SHP77 (cell line): ENCODE data around the gene ADAT1.
A peak's percentile ranks its signal among the peaks of the same experiment; 100 is the strongest.

Source experiments
- DNase-seq, 2 experiments: peaks; one replicate each; lab custom pipeline; 2025; lab: John Stamatoyannopoulos, UW

ADAT1 gene

DNA sequence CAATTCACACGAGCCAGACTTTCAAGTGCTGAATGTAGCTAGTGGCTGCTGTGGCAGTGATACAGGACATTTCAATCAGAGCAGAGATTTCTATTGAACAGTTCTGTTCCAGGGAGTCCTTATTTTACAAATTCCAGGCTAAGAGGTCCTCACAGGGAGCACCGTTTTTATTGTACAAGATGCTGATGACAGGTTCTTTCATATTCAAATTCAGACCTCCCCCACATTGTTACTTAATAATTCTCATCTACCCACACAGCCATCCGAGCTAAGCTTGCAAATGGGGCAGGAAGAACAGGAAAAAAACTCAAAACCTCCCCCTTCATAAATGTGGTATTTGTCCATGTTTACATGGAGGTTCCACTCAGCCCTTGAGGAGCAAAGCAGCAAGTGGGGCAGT lies 47.1 kb downstream of the ADAT1 start:
- no peak for DNase-seq

DNA sequence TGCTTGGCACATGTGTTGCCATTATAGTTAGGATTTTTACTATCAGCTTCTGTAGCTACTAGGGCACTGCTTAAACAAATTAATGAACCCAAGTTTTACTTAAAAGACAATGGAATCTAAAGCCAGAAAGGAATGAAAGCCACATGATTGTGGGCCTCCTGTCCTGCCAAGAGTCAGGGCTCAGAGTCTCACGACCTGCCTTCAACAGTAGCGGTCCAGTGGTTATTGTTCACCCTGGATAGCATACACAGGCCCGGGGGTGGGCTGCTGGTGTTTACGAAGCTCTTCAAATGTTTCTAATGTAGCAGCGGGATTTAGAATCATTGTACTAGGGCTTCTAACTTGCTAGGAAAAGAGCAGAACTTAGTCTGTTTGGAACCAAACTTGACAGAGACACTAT lies 49.1 kb downstream of the ADAT1 start:
- no peak for DNase-seq

DNA sequence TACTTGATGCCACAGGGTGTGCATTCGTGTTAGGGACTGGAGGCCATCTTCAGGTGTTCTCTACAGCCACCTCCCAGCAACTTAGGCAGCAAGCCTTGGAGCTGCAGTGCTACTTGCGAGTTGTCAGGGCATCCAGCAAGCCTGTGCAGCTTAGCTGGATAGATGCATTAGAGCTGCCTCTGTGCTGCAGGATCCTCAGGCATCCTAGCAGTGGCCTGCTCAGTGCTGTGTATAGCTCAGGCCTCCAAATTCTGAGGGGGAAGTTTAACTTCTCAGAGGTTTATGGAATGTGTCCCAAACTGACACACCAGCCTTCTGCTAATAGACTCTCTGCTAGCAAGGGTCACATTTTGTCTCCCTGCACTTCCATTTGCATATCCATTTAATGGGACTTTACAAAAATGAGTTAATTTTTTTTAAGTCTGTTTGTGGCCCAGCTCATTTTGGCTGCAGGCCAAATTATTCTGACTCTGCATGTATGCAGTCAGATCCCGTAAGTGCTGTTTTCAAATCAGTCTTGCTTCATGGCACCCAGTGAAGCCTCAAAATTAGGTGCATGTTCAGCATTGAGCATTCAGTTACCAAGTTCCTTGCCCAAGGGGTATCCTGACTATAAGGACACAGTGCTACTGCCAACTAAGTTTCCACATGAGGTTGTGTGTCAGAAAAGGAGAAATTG lies 50.1 kb downstream of the ADAT1 start:
- no peak for DNase-seq

DNA sequence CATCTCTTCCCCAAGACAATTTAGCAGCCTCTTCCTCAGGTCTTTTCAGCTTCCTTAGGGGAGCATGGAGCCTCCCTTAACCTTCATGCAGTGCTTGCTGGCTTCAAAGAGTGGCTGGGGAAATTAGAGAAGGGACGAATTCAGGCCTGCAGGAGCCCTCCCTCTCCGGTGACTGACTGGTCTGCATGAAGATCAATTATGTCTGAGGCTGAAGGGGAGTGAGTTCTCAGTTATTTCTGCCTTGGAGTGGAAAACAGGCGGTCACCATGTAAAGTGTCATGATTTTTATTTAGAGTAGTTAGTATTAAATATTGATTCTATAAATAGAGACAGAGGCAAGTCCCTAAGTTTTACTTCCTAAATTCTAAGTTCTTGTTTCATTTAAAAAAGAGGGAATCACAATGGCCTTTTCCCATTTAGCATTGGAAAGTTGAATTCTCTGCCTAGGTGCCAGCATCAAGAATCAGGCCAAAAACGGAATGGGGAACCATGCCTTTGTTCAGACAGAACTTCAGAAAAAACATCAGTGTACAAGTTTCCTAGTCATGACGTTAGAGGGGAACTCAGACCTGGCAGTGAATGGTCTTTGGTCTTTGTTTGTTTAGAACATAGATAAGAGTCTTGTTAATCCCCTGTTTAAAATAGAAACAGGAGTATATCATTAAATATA lies 52.5 kb downstream of the ADAT1 start:
- no peak for DNase-seq

DNA sequence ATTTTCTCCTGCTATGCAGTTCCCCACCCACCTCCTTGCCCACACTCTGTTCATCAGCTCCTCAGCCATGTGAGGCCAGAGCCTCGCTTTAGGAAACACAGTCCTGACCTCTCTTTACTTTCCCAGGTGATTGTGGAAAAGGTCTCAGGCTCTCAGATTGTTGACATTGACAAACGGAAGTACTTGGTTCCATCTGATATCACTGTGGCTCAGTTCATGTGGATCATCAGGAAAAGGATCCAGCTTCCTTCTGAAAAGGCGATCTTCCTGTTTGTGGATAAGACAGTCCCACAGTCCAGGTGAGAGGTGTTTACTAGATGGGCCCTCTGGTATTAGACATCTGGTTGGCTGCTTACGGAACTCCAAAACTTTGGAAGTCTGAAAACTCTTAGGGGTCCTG lies 55.2 kb downstream of the ADAT1 start:
- no peak for DNase-seq

DNA sequence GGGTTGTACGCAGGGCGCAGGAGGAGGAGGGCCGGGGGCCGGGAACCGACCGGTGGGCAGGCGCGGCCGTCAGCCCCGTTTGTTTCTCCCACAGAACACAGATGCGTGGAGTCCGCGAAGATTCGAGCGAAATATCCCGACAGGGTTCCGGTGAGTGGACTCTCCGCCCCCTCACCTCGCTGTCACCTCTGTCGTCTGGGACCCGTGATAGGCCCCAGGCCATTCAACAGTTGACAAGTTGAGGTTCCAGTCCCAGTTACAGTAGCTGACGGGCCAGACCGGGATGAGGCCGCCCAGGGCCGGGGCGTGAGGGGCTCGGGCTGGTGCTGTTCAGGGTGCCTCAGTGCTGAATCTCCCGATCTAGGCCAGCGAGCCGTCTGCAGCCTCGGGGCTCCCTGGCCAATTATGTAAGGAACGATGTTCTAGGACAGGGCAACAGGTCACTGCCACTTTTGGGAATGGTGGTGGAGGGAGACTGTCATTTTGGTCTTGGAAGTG lies 56.3 kb downstream of the ADAT1 start:
- DNase-seq: no peak

DNA sequence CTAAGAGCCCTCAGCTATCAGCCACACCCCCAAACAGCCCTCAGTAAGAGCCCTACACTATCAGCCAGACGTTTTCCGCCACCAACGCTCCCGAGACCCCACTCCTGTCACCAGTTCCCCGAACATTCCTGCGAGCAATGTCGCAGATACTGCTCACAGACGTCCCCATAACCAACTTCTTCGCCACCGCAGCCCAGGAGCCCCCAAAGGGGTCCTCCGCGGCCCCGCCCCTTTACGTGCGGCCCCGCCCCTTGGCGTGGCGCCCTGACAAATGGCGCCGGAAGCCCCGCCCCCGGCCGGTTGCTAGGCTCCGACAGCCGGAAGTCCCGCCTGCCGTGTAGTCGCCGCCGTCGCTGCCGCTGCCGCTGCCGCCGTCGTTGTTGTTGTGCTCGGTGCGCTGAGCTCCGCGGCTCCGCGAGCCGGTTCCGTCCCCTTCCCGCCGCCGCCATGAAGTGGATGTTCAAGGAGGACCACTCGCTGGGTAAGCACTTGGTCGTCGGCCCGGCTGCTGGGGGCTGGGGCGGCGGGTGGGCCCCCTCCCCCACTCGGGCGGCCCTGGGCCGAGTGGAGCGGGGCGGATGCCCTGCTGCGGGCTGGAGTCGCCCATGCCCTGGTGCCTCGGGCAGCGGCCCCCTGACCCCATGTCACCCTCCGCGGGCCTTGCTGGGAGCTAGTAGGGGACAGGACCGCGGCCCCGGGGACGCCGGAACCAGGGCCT lies 56.9 kb downstream of the ADAT1 start, which contains the start of gene GABARAPL2:
GABARAPL2 (plus strand) TSS at position 340 of the 718 bp plus-strand sequence; CDS start at position 448, 108 bp downstream.
- peak; percentile 75 to 83 for DNase-seq

DNA sequence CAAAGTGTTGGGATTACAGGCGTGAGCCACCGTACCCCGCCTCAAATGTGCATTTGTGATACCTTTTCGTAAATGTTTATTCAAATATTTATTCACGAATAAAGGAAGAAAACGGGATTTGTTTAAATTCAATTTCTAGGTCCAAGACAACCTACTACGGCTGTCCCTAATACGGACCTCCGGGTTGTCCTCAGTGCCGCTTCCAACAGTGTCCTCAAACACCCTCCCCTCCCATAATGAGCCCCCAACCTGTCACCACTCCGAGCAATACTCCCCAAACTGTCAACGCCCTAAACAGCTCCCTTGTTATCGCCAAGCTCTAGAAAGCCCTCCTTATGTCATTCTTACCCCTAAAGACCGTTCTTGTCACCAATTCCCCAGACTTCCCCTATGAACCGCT lies 57.4 kb downstream of the ADAT1 start:
- DNase-seq: no peak

DNA sequence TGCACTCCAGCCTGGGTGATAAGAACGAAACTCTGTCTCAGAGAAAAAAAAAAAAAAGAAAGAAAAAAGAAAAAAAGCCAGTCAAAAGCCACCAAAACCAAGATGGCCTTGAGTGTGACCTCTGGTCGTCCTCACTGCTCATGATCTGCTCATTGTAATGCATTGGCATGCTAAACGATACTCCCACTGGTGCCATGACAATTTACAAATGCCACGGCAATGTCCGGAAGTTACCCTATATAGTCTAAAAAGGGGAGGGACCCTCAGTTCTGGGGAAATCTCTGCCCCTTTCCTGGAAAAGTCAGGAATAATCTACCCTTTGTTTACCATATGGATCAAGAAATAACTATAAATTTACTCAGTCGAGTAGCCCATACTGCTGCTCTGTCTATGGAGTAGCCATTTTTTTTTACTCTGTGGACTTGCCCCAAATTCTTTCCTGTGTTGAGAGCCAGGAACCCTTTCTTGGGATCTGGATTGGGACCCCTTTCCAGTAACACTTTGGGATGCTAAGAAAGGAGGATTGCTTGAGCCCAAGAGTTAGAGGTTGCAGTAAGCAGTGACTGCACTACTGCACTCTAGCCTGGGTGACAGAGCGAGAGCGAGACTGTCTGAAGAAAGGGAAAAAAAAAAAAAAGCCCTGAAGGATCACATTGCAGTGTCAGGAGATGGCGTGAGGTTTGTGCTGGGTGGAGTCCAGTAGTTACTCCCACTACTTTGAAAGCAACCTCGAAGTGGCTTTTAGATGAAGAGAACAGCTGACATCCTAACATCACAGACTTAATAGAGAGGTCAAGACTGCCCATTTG lies 63.3 kb downstream of the ADAT1 start:
- DNase-seq: no peak

DNA sequence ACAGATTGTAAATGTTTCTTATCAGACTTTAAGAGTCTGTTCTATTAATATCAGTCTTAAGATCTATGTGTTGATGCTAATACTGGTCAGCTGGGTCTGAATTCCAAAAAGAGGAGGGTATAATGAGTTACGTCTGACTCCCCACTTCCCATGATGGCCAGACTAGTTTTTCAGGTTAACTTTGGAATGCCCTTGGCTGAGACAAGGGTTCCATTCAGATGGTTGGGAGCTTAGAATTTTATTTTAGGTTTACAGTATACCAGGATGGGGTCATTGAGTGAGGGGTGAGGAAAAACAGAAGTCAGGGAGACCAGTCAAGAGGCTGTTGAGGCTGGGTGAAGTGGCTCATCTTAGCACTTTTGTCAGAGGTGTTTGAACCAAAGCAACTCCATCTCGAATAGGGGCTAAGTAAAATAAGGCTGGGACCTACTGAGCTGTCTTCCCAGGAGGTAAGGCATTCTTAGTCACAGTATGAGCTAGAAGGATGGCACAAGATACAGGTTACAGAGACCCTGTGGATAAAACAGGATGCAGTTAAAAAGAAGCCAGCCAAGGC lies 64.2 kb downstream of the ADAT1 start:
- no peak for DNase-seq

DNA sequence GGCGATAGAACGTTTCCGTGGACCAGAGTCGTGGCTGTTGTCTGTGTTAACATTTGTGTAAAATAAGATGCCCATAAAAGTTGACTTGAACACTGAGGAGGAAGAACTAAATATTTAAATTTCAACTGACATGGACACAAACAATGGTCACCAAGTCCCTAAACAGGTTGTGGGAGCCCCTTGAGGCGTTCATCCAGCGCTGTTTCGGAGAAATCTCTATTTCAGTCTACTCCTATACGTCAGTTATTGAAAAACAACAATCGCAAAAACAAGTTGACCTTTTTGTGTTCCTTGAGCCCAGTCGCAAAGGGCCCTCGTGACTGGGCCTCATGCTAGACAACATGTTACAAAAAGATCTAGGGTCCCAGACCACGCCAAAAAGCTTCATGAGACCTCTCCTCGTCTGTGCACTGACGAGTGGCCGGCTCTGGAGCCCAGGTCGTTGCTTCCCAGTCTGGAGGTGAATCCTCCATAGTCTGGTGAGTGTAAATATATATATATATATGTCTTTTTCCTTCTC lies 66.6 kb downstream of the ADAT1 start:
- DNase-seq: peak in 1 of 2 experiments; percentile 16

DNA sequence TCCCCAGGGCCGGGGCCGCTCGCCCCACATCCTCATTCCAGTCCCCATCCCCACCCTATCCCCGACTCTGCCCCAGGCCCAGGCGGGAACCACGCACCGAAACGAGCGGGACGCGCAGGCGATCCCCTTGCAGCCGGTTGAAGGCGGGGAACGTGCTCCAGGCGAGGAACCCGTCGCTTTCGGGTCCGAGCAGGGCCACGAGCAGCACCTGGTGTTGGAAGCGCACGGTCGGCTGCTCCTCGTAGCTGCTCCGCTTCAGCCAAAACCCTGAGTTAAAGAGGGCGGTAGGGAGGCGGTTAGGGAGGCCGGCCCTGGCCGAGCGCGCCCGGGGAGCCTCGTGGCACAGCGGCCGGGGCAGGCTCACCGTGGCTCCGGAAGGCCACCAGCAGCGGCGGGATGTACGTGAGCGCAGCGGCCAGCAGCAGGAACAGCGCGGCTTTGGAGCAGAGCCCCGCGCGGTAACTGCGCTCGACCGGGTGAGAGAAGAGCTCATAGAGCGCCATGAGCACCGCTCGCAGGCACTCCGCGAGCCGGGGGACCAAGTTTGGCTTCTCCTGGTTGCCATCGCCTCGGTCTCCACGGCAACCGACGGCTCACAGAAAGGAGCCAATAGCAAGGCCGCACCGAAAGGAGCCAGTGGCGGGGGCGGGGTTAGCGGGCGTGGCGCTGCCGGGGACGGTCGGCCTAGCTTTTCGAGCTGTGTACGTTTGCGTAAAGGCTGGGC lies 67.2 kb downstream of the ADAT1 start, which contains the start of gene TMEM231:
TMEM231 (minus strand) TSS at position 546 of the 724 bp plus-strand sequence; CDS start at position 503, 43 bp downstream.
- DNase-seq: peak; percentile 97 to 98

DNA sequence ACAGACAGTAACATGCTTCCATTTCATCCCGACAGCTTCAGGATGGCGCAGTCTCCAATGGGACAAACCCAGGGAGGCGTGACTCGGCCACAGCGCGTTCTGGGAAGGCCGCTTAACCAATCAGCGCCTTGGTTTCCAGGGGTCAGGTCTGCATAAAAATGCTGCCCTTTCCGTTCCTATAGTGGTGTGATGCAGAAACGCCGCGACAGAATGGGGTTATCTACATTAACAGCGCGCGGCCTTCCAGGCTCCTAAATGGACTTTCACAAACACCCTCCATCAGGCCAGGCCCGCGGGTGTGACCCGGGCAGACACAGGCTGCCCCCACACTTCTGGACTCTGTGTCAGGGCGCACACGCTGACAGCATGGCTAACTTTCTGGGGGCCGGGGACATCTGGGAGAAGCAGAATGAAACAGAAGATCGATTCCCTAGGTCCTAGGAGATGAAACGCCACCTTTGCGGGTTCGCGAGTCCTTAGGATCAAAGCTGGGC lies 67.8 kb downstream of the ADAT1 start:
- peak; percentile 90 to 96 for DNase-seq

DNA sequence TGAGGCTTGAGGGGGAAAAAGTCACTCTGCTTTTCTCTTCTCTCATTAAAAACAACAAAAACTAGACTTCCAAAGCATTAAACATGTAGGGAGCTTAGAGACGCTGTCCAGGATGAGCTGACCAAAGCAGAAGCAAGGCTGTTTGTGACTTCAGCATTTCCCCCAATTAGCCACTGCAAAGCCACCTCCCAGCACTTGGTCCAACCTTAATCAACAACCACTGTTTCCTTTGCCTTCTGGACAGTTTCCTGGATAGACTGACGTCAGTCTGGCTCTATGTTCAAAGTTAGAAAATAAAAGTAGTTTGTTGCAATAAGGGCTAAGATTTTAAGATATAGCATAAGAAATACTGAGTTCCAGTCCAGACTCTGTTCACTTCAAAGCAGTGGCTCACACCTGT lies 70.1 kb downstream of the ADAT1 start:
- DNase-seq: no peak

DNA sequence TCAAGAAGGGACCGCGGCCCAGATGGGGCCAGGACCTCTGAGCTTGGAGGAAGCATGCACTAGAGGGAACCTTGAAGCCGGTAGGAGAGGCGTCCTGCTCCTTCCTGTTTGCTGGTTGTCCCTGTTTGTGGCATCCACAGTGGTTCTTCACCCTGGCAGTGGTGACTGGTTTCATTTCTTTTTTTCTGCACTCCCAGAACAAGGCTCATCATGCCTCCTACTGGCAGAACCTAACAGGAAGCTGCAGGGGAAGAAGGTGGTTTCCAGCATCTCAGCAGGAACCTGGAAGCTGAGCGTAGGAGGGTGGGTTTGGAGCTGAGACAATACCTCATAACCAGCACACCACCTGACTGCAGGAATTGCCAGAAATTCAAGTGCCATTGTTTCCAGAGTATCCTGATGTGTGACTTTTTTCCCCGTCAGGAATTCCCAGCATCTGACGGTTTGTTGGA lies 72.8 kb downstream of the ADAT1 start:
- DNase-seq: peak; percentile 7 to 17
